GM12878 (cell line): Measurements from ENCODE around the gene ARRDC5. TPM values are rescaled to one million over a fixed set of nuclear protein-coding genes. Genes with fewer than 3 reads are reported as not detected.

ENCODE experiments used
- ATAC-seq: fragments of 200-7000 bp; cut with Tn5 transposase; 3 replicates; pipeline ENCODE4 v1.9.1; 2020; ENCODE audit warnings: mild to moderate bottlenecking, moderate library complexity
- BruUV-seq: library from RNA; stranded (reverse); fragments of 400-500 nt; replicated peaks from 2 replicates; lab custom pipeline; 2021; lab: Mats Ljungman, UMichigan
- CTCF ChIA-PET: fragments of 300-600 bp; sonication (Branson Sonifier 250); formaldehyde crosslinking; extraction: SDS; loops from one replicate; lab custom pipeline; 2021; ENCODE audit warnings: inconsistent platforms; lab: Yijun Ruan, JAX
- POLR2A ChIA-PET: fragments of 350-600 bp; formaldehyde crosslinking; extraction: SDS; loops from one replicate; lab custom pipeline; 2021; ENCODE audit warnings: inconsistent platforms; lab: Charles Lee
- RAD21 ChIA-PET: fragments of 300-600 bp; sonication (Branson Sonifier 250); formaldehyde crosslinking; loops from one replicate; lab custom pipeline; 2023; ENCODE audit warnings: antibody characterized with exemption; ENCODE audit not compliant: unreplicated experiment; lab: Charles Lee
- SMC1A ChIA-PET: fragments of 300-600 bp; sonication (Branson Sonifier 250); formaldehyde crosslinking; loops from one replicate; lab custom pipeline; 2023; ENCODE audit not compliant: unreplicated experiment, uncharacterized antibody; lab: Charles Lee
- DNase-seq: peaks from one replicate; pipeline ENCODE4 v3.0.0-alpha.2; 2011; ENCODE audit warnings: low read depth, low spot score
- FAIRE-seq: peaks from 3 replicates; lab custom pipeline; 2011; peaks lifted over from hg19 to GRCh38; lab: Jason Lieb, UNC
- H2AFZ ChIP-seq: 2 replicates; pipeline ENCODE4 v1.6.0; 2011; ENCODE audit warnings: low read depth, low read length, control low read depth; ENCODE audit not compliant: control insufficient read depth
- H3K27ac ChIP-seq: 2 replicates; pipeline ENCODE4 v1.5.1; 2011; ENCODE audit warnings: control low read depth; ENCODE audit not compliant: control insufficient read depth, insufficient read depth
- H3K27me3 ChIP-seq, 2 experiments: replicated peaks in 1 of 2; 2 replicates each; pipeline versions ENCODE4 v1.6.0 to v1.6.1; 2011; ENCODE audit warnings: low read length in 1 of 2; ENCODE audit not compliant: control insufficient read depth in 2 of 2, insufficient read depth in 2 of 2
- H3K36me3 ChIP-seq, 2 experiments: 2 replicates each; pipeline ENCODE4 v1.5.1; 2011; ENCODE audit warnings: low read length in 1 of 2; ENCODE audit not compliant: control insufficient read depth in 2 of 2, insufficient read depth in 2 of 2
- H3K4me1 ChIP-seq: 2 replicates; pipeline ENCODE4 v1.6.1; 2011; ENCODE audit warnings: mild to moderate bottlenecking, low read length, moderate library complexity, mixed read lengths; ENCODE audit not compliant: control insufficient read depth, insufficient read depth
- H3K4me2 ChIP-seq: 2 replicates; pipeline ENCODE4 v1.6.0; 2011; ENCODE audit warnings: control low read depth; ENCODE audit not compliant: control insufficient read depth, insufficient read depth
- H3K4me3 ChIP-seq: fragments of 200-600 bp; sonication (generic); 2 replicates; pipeline ENCODE4 v1.5.1; 2016
- H3K79me2 ChIP-seq: 2 replicates; pipeline ENCODE4 v1.6.0; 2011; ENCODE audit warnings: low read length; ENCODE audit not compliant: control insufficient read depth, insufficient read depth
- H3K9ac ChIP-seq: 2 replicates; pipeline ENCODE4 v1.8.0; 2011; ENCODE audit warnings: low read length, control low read depth, mixed read lengths; ENCODE audit not compliant: control insufficient read depth, insufficient read depth
- H3K9me3 ChIP-seq: replicated peaks from 3 replicates; pipeline ENCODE4 v1.5.1; 2011; ENCODE audit warnings: mild to moderate bottlenecking, low read length; ENCODE audit not compliant: control insufficient read depth, insufficient read depth
- H4K20me1 ChIP-seq: 2 replicates; pipeline ENCODE4 v1.6.0; 2011; ENCODE audit not compliant: control insufficient read depth, insufficient read depth
- HDAC6 ChIP-seq: fragments of 200-600 bp; sonication (generic); IDR thresholded peaks from one replicate; pipeline ENCODE4 v1.8.0; 2017; ENCODE audit warnings: antibody characterized with exemption; ENCODE audit not compliant: unreplicated experiment
- KDM1A ChIP-seq: fragments of 200-600 bp; sonication (generic); IDR thresholded peaks from 2 replicates; pipeline ENCODE4 v1.6.1; 2016; ENCODE audit warnings: borderline replicate concordance
- MEF2A ChIP-seq: IDR thresholded peaks from 2 replicates; pipeline ENCODE4 v1.6.1; 2011; ENCODE audit warnings: low read depth, mild to moderate bottlenecking, low read length, moderate library complexity; ENCODE audit not compliant: insufficient read depth
- NFYA ChIP-seq: IDR thresholded peaks from 2 replicates; pipeline ENCODE4 v1.6.1; 2011; ENCODE audit warnings: low read depth, mild to moderate bottlenecking, low read length, improper control_type of control experiment, borderline replicate concordance
- RAD21 ChIP-seq: IDR thresholded peaks from 2 replicates; pipeline ENCODE4 v1.6.1; 2011; ENCODE audit warnings: mild to moderate bottlenecking, low read depth, low read length, moderate library complexity; ENCODE audit not compliant: insufficient read depth
- RB1 ChIP-seq: fragments of 450-650 bp; formaldehyde crosslinking; IDR thresholded peaks from 2 replicates; pipeline ENCODE4 v1.6.1; 2017; ENCODE audit warnings: mild to moderate bottlenecking, borderline replicate concordance
- RBBP5 ChIP-seq: fragments of 200-600 bp; sonication (generic); conservative IDR thresholded peaks from 2 replicates; pipeline ENCODE4 v1.6.1; 2016
- SIX5 ChIP-seq: IDR thresholded peaks from 2 replicates; pipeline ENCODE4 v1.6.1; 2011; ENCODE audit warnings: mild to moderate bottlenecking, low read depth, low read length, moderate library complexity; ENCODE audit not compliant: severe bottlenecking
- YBX1 ChIP-seq: fragments of 450-650 bp; IDR thresholded peaks from 2 replicates; pipeline ENCODE4 v1.6.1; 2016; ENCODE audit warnings: antibody characterized with exemption
- ZNF384 ChIP-seq: IDR thresholded peaks from 2 replicates; pipeline ENCODE4 v1.6.1; 2012; ENCODE audit warnings: low read depth, mild to moderate bottlenecking, low read length, improper control_type of control experiment, borderline replicate concordance
- WGBS: methylation state at CpG from one replicate; pipeline ENCODE4 v1.1.6; 2016; ENCODE audit warnings: low lambda C conversion rate; ENCODE audit not compliant: insufficient replicate concordance, insufficient coverage; ENCODE audit errors: missing lambda C conversion rate; 5-methylcytosine and 5-hydroxymethylcytosine counted together
- in situ Hi-C: fragments of 300-500 bp; cut with MboI; formaldehyde crosslinking; loops from 9 replicates; pipeline ENCODE4 v1.14.3; 2018; ENCODE audit warnings: mixed read lengths
- intact Hi-C: fragments of 100-400 bp; cut with micrococcal nuclease; formaldehyde crosslinking; loops from one replicate; pipeline ENCODE4 v1.14.2; 2022; ENCODE audit not compliant: unreplicated experiment
- polyA plus RNA-seq, 11 experiments: library from polyadenylated mRNA; depleted of rRNA in 4 of 11; unstranded in 6 of 11; stranded (reverse) in 5 of 11; fragments of >200 nt; fragmentation: Nextera tagmentation in 4 of 11; fragmentation: Illumina TruSeq in 1 of 11; extraction: Ambion mirVana in 4 of 11; extraction: Trizol in 1 of 11; gene quantifications; 1 replicate in 1 of 11; 2 replicates in 10 of 11; pipeline versions ENCODE4 v1.2.1 to v1.2.3, GENCODE V29; 2011 to 2016; ENCODE audit warnings: inconsistent platforms in 2 of 11, missing spikeins in 2 of 11, low read depth in 1 of 11
- total RNA-seq, 4 experiments: library from RNA; depleted of rRNA in 3 of 4; stranded (reverse); fragments of >200 nt in 3 of 4; fragmentation: Illumina TruSeq in 1 of 4; extraction: Trizol in 1 of 4; gene quantifications; 2 replicates each; pipeline versions ENCODE4 v1.2.1 to v1.2.3, GENCODE V29; 2013 to 2021
- TF ChIP-seq, protein P1 (sequence below): fragments of 450-650 bp; IDR thresholded peaks from 2 replicates; pipeline ENCODE4 v1.6.1; 2016; ENCODE audit warnings: mild to moderate bottlenecking

Gene ARRDC5
- total and polyA plus RNA-seq, 10 of the 15 experiments (the other 5 are each of a cell fraction or from before 2014, with no cell fraction given): 0.03 to 0.38 (median 0.12) TPM; not detected in 2

DNA sequence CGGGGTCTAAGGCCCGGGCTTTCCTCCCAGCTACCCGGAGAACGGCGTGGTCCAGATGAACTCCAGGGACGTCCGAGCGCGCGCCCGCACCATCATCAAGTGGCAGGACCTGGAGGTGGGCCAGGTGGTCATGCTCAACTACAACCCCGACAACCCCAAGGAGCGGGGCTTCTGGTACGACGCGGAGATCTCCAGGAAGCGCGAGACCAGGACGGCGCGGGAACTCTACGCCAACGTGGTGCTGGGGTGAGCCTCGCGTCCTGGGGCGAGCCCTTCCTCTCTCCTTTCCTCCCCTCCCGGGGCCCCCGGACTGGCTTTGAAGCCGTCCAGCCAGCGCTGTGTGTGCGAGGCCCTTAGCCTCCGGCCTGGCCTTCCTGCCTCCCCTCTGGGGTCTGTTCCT, 30.0 kb upstream of the ARRDC5 start:
- in situ Hi-C loops: no loop called here
- intact Hi-C loops: no loop called here
- Histone ChIP-seq H3K27me3 (no peaks in the 10 kb centered on the region), H3K79me2 (no peaks in the 10 kb centered on the region), H3K9me3 (no peaks in the 10 kb centered on the region), H2AFZ (no peak overlapping the region), H3K36me3 (peaks cover 21 to 50% of the 10 kb centered on the region in 2 experiments; a peak in 3 of 4 replicates), H3K9ac (no peak overlapping the region), H3K4me2 (no peak overlapping the region), H3K27ac (no peak overlapping the region), H3K4me3 (no peak overlapping the region), H3K4me1 (no peaks in the 10 kb centered on the region), H4K20me1 (peaks cover 3% of the 10 kb centered on the region)
- ChIA-PET CTCF (interaction anchor here (0.7 kb wide), 1 partner anchor 21 kb away, joined by 3 read pairs; no protein-coding TSS in a partner anchor), SMC1A (no interaction called here), POLR2A (no interaction called here), RAD21 (no interaction called here)
- WGBS: 98% methylated on average over 31 of the region's 32 CpGs
- FAIRE-seq (no peak), DNase-seq (no peak), ATAC-seq (no peak)
- BruUV-seq: no TSS peak
- TF ChIP-seq NFYA (no peak), HDAC6 (no peak), RBBP5 (no peak), YBX1 (no peak), SIX5 (no peak), KDM1A (no peak), ZNF384 (no peak), RAD21 (no peak), MEF2A (no peak), RB1 (no peak)
- TF ChIP-seq, protein P1, sequence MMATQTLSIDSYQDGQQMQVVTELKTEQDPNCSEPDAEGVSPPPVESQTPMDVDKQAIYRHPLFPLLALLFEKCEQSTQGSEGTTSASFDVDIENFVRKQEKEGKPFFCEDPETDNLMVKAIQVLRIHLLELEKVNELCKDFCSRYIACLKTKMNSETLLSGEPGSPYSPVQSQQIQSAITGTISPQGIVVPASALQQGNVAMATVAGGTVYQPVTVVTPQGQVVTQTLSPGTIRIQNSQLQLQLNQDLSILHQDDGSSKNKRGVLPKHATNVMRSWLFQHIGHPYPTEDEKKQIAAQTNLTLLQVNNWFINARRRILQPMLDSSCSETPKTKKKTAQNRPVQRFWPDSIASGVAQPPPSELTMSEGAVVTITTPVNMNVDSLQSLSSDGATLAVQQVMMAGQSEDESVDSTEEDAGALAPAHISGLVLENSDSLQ: no peak
